Neural cell (in vitro differentiated cells): Measurements from ENCODE around the gene FAM229A.

Experiments used
- CTCF ChIP-seq: fragments of 450-650 bp; IDR thresholded peaks from 2 replicates; pipeline ENCODE4 v1.5.1; 2014; ENCODE audit warnings: antibody characterized with exemption, mild to moderate bottlenecking, moderate library complexity; ENCODE audit not compliant: poor library complexity, severe bottlenecking
- EP300 ChIP-seq: fragments of 450-650 bp; conservative IDR thresholded peaks from 2 replicates; pipeline ENCODE4 v1.6.1; 2014; ENCODE audit warnings: antibody characterized with exemption, mild to moderate bottlenecking, moderate library complexity; ENCODE audit not compliant: poor library complexity, severe bottlenecking
- EZH2 ChIP-seq: fragments of 200-600, 300-800 bp; shearing (Covaris generic), sonication (generic); IDR thresholded peaks from 2 replicates; pipeline ENCODE4 v1.6.1; 2014; ENCODE audit warnings: antibody characterized with exemption, low read length, borderline replicate concordance, mild to moderate bottlenecking; ENCODE audit not compliant: insufficient read depth, poor library complexity, severe bottlenecking
- MXI1 ChIP-seq: fragments of 450-650 bp; conservative IDR thresholded peaks from 2 replicates; pipeline ENCODE4 v1.6.1; 2014; ENCODE audit warnings: antibody characterized with exemption, mild to moderate bottlenecking; ENCODE audit not compliant: poor library complexity, severe bottlenecking
- POLR2AphosphoS5 ChIP-seq: IDR thresholded peaks from 2 replicates; pipeline ENCODE4 v1.6.1; 2012
- RAD21 ChIP-seq: fragments of 450-650 bp; conservative IDR thresholded peaks from 2 replicates; pipeline ENCODE4 v1.6.1; 2014; ENCODE audit warnings: antibody characterized with exemption, mild to moderate bottlenecking, moderate library complexity
- TAF1 ChIP-seq: IDR thresholded peaks from 2 replicates; pipeline ENCODE4 v1.6.1; 2012; ENCODE audit warnings: low read depth

GRCh38 chr1:32390904-32391870, 28.9 kb upstream of the FAM229A start:
- TF ChIP-seq EP300 (no peak), CTCF (no peak), EZH2 (no peak), RAD21 (no peak), TAF1 (no peak), MXI1 (no peak), POLR2AphosphoS5 (no peak)
